ENCODE measurements around the gene COL6A2.

COL6A2 gene

DNA sequence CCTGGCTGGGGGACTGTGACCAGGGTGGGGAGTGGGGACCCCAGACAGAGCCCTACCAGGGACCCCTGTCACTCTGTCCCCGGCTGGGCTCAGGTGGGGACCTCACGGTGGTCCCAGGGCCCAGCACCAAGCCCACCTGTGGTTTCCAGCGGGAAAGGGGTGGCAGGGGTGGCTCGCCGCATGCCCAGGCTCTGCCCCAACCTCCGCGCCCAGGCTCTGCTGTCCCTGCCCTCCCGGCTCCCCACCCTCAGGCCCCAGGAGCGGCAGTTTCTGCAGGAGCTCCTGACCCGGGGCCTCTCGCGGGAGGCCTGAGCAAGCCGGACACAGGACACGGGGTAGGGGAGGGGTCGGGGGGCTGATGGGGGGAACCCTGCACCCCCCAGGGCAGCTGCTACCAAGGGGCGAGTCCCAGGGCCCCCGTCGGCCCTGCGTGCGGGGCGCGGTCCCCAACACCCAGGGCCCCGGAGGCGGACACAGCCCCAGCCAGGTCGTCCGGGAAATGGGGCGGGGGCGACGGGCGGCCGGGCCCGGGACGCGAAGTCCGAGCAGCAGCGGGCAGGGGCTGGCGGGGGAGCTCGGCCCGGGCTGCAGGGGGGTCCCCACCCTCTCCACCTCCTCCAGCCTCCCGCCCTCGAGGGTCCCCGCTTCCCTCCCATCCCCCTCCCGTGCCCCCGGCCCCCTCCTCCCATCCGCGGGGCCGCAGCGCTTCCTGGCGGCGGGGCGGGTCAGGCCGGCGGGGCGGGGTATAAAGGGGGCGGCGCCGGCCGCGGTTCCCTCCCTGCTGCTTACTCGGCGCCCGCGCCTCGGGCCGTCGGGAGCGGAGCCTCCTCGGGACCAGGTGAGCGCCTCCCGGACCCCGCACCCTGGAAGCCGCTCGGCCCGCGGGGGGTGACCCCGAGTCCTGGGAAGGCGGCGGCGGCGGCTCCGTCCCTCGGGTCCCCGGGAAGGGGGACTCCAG is at the start of gene COL6A2:
TSS of gene COL6A2 (plus strand) at position 777 of the 958 bp plus-strand sequence.
- Mint-ChIP-seq H3K27ac (no peak within 1 kb of the TSS), H3K4me1 (ENCODE audit: low read depth) (peaks cover 1% of the 10 kb centered on the region), H3K4me3 (peak within 1 kb of the TSS; percentile 44), H3K9me3 (peaks cover 6% of the 10 kb centered on the region), H3K27me3 (ENCODE audit: low read depth) (peaks cover 35% of the 10 kb centered on the region), H3K36me3 (ENCODE audit: low read depth) (no peaks in the 10 kb centered on the region)
- DNase-seq (ENCODE audit: low spot score): peak; percentile 30

DNA sequence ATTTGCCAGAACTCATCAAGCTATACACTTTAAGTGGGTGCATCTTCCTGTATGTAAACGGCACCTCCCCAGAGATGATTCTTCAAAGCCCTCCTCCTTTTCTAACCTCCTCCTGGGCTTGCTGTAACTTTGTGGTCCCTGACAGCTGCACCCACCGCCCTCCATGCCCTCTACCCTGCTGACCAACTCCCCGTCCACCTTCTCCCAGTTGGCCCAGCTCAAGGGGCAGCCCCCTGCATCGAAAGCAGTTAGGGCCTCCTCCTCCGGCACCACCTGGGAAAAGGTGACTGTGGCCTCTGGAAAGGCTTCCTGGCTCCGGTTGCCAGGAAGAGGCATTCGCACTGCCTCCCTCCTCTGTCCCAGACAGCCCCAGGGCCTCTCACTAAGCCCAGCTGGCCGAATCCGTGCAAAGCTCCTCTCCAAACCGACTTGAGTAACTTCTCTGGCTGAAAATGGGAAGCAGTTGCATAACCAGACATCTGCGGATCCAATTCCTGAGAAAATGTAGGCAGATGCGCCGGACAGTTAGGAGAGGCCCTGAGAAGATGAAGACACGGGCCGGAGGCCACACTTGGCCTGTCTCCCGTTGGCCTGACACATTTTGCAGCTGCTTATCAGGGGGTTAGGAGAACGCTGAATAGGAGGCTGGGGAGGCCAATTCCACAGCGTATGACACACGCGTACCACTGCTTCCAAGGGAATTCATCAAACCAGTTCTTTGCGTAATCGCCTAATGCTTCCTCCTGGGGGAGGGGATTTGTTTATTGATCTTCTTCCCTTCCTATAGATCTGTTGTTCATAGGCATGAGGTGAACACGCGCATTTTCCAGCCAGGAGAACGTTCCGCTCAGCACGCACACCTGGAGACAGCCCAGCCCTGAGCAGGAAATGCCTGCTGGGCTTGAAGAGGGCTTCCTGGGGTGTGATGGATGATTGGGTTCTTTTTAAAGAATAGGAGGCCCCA is 48.7 kb upstream of the COL6A2 start:
- Mint-ChIP-seq H3K9me3 (no peaks in the 10 kb centered on the region), H3K27ac (no peak overlapping the region), H3K27me3 (ENCODE audit: low read depth) (no peaks in the 10 kb centered on the region), H3K4me3 (no peak overlapping the region), H3K36me3 (ENCODE audit: low read depth) (no peaks in the 10 kb centered on the region), H3K4me1 (ENCODE audit: low read depth) (no peaks in the 10 kb centered on the region)
- no peak for DNase-seq (ENCODE audit: low spot score)

- DNase-seq (ENCODE audit: low spot score): no peak
- no peaks in the 10 kb centered on the region for H3K36me3 Mint-ChIP-seq (ENCODE audit: low read depth)
- H3K27me3 Mint-ChIP-seq (ENCODE audit: low read depth): no peaks in the 10 kb centered on the region
- H3K27ac Mint-ChIP-seq: no peak overlapping the region
- no peaks in the 10 kb centered on the region for H3K9me3 Mint-ChIP-seq
- H3K4me1 Mint-ChIP-seq (ENCODE audit: low read depth): no peaks in the 10 kb centered on the region
- no peak overlapping the region for H3K4me3 Mint-ChIP-seq
These were observed 47.8 kb upstream of the COL6A2 start for GRCh38 chr21:46049890-46050667.

DNA sequence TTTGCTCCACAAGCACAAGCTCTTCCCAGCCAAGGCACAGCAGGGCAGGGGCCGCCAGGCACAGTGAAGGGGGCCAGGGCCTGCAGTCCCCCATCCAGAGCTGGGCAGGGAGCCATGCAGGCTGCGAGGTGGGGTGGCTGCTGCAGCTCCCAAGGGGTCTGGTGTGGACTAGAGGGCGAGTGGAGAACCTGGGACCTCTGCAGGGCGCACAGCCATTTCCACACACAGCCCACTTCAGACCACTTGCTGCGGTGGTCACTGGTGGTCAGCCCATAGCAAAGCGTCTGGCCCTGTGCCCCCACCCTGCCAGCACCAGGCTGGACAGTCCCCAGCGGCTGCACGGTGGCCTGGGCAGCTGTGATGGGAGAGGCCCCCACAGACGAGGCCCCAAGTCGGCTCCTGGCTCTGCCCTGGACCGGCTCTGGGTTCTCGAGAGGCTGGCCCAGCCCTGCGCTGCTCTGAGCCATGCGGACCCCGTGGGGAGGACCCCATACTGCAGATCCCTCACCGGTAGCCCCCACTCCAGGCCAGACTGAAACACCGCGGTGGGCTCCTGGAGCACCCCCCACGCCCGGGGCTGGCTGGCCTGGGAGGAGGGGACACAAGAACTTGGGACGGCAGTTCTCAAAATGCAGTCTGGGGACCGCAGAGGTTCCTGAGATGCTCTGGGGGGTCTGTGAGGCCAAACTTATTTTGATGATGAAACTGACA is 47.1 kb upstream of the COL6A2 start:
- DNase-seq (ENCODE audit: low spot score): no peak
- H3K27me3 Mint-ChIP-seq (ENCODE audit: low read depth): no peaks in the 10 kb centered on the region
- H3K27ac Mint-ChIP-seq: no peak overlapping the region
- H3K4me3 Mint-ChIP-seq: no peak overlapping the region
- H3K9me3 Mint-ChIP-seq: no peaks in the 10 kb centered on the region
- H3K4me1 Mint-ChIP-seq (ENCODE audit: low read depth): no peaks in the 10 kb centered on the region
- H3K36me3 Mint-ChIP-seq (ENCODE audit: low read depth): no peaks in the 10 kb centered on the region

DNA sequence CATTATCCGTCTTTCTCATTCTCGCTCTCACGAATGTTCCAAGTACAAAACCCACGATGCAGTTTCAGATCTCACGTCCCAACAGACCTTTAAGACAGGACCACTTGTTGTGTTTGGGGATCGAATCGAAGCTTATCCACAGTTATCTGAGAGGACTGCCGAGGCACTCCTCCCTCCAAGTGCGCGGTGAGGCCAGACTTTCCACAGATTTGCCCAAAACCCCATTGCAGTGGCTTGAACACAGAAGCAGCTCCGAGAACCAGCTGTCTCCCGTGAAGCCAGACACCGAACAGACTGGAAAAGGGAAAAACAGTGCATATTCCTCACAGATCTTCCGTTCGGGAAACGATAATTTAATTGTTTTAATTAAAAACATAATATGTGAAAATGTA is 46.5 kb upstream of the COL6A2 start:
- DNase-seq (ENCODE audit: low spot score): no peak
- no peaks in the 10 kb centered on the region for H3K36me3 Mint-ChIP-seq (ENCODE audit: low read depth)
- no peaks in the 10 kb centered on the region for H3K27me3 Mint-ChIP-seq (ENCODE audit: low read depth)
- H3K4me3 Mint-ChIP-seq: no peak overlapping the region
- H3K4me1 Mint-ChIP-seq (ENCODE audit: low read depth): no peaks in the 10 kb centered on the region
- no peak overlapping the region for H3K27ac Mint-ChIP-seq
- no peaks in the 10 kb centered on the region for H3K9me3 Mint-ChIP-seq

- H3K27ac Mint-ChIP-seq: no peak overlapping the region
- no peaks in the 10 kb centered on the region for H3K9me3 Mint-ChIP-seq
- H3K4me1 Mint-ChIP-seq (ENCODE audit: low read depth): no peaks in the 10 kb centered on the region
- no peak overlapping the region for H3K4me3 Mint-ChIP-seq
- DNase-seq (ENCODE audit: low spot score): no peak
- H3K36me3 Mint-ChIP-seq (ENCODE audit: low read depth): no peaks in the 10 kb centered on the region
- no peaks in the 10 kb centered on the region for H3K27me3 Mint-ChIP-seq (ENCODE audit: low read depth)
These were observed 45.9 kb upstream of the COL6A2 start for GRCh38 chr21:46051821-46052675.

DNA sequence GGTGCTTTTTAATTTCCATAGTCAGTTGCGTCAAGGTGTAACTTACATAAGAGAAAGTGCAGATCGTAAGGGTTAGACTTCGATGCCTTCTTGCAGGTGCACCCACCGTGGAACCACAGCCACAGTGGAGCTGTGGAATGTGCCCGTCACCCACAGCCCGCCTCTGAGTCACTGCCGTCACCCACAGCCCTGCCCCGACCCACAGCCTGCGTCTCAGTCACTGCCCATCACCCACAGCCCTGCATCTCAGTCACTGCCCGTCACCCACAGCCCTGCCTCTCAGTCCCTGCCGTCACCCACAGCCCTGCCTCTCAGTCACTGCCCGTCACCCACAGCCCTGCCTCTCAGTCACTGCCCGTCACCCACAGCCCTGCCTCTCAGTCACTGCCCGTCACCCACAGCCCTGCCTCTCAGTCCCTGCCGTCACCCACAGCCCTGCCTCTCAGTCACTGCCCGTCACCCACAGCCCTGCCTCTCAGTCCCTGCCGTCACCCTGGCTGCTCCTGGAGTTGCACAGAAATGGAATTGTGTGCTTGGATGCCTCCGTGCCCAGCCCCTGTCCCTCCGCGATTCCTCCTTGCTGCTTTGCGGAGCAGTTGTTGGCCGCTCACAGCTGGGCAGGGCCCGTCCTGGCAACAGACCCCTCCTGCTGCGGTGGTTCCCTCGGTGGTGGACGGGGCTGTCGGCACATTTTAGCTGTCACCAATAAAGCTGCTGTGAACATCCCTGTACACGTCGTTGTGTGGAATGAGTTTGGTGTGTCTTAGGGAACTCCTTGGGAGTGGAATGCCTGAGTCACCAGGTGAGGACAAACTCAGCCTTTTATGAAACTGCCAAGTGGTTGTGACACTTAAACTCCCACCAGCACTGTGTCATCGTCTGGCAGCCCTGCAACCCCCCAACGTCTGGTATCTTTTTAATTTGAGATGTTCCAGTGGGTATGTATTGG is 44.9 kb upstream of the COL6A2 start:
- H3K36me3 Mint-ChIP-seq (ENCODE audit: low read depth): no peaks in the 10 kb centered on the region
- no peak overlapping the region for H3K27ac Mint-ChIP-seq
- H3K4me1 Mint-ChIP-seq (ENCODE audit: low read depth): peaks cover 3% of the 10 kb centered on the region
- H3K4me3 Mint-ChIP-seq: no peak overlapping the region
- peak; percentile 41 for DNase-seq (ENCODE audit: low spot score)
- H3K9me3 Mint-ChIP-seq: no peaks in the 10 kb centered on the region
- peaks cover 2% of the 10 kb centered on the region for H3K27me3 Mint-ChIP-seq (ENCODE audit: low read depth)

- no peak for DNase-seq (ENCODE audit: low spot score)
- H3K27ac Mint-ChIP-seq: no peak overlapping the region
- H3K4me3 Mint-ChIP-seq: no peak overlapping the region
- H3K36me3 Mint-ChIP-seq (ENCODE audit: low read depth): no peaks in the 10 kb centered on the region
- peaks cover 3% of the 10 kb centered on the region for H3K4me1 Mint-ChIP-seq (ENCODE audit: low read depth)
- H3K27me3 Mint-ChIP-seq (ENCODE audit: low read depth): peaks cover 7% of the 10 kb centered on the region
- H3K9me3 Mint-ChIP-seq: peaks cover 6% of the 10 kb centered on the region
These were observed 43.9 kb upstream of the COL6A2 start for GRCh38 chr21:46054031-46054430.

GRCh38 chr21:46054451-46054881 is 43.4 kb upstream of the COL6A2 start:
- no peaks in the 10 kb centered on the region for H3K36me3 Mint-ChIP-seq (ENCODE audit: low read depth)
- peaks cover 10% of the 10 kb centered on the region for H3K9me3 Mint-ChIP-seq
- no peak for DNase-seq (ENCODE audit: low spot score)
- H3K4me3 Mint-ChIP-seq: no peak overlapping the region
- peaks cover 3% of the 10 kb centered on the region for H3K4me1 Mint-ChIP-seq (ENCODE audit: low read depth)
- H3K27ac Mint-ChIP-seq: no peak overlapping the region
- peaks cover 7% of the 10 kb centered on the region for H3K27me3 Mint-ChIP-seq (ENCODE audit: low read depth)

GRCh38 chr21:46055863-46056281 is 42.0 kb upstream of the COL6A2 start:
- Mint-ChIP-seq H3K27me3 (ENCODE audit: low read depth) (peaks cover 7% of the 10 kb centered on the region), H3K27ac (no peak overlapping the region), H3K36me3 (ENCODE audit: low read depth) (no peaks in the 10 kb centered on the region), H3K9me3 (peaks cover 10% of the 10 kb centered on the region), H3K4me1 (ENCODE audit: low read depth) (peaks cover 3% of the 10 kb centered on the region), H3K4me3 (no peak overlapping the region)
- DNase-seq (ENCODE audit: low spot score): no peak

- Mint-ChIP-seq H3K4me3 (no peak overlapping the region), H3K9me3 (peaks cover 10% of the 10 kb centered on the region), H3K4me1 (ENCODE audit: low read depth) (peaks cover 3% of the 10 kb centered on the region), H3K27ac (no peak overlapping the region), H3K27me3 (ENCODE audit: low read depth) (peaks cover 7% of the 10 kb centered on the region), H3K36me3 (ENCODE audit: low read depth) (no peaks in the 10 kb centered on the region)
- no peak for DNase-seq (ENCODE audit: low spot score)
These were observed 41.4 kb upstream of the COL6A2 start for GRCh38 chr21:46056450-46056903.
